ENCODE measurements around the gene KCNQ1OT1.

Gene KCNQ1OT1

GRCh38 chr11:2584434-2584811, 115.4 kb downstream of the KCNQ1OT1 start:
- ChIA-PET CTCF (no interaction called here), POLR2A (no interaction called here)
- no peak overlapping the region for H3K4me3 ChIP-seq (ENCODE audit: control insufficient read depth in 1 of 7, extremely low read depth in 1 of 7, insufficient read depth in 4 of 7, low read depth in 2 of 7, low read length in 6 of 7)

GRCh38 chr11:2583605-2583958, 116.2 kb downstream of the KCNQ1OT1 start:
- H3K4me1 ChIP-seq (ENCODE audit: control extremely low read depth in 1 of 4, control insufficient read depth in 4 of 4, insufficient read depth in 4 of 4, low read length in 3 of 4), result no peaks in the 10 kb centered on the region
- no peaks in the 10 kb centered on the region for H3K9me3 ChIP-seq (ENCODE audit: control extremely low read depth in 1 of 5, control insufficient read depth in 4 of 5, insufficient read depth in 2 of 5, low read depth in 1 of 5, low read length in 4 of 5)
- no peak for DNase-seq
- POLR2A ChIA-PET, result no interaction called here
- no peaks in the 10 kb centered on the region for H3K36me3 ChIP-seq (ENCODE audit: control insufficient read depth in 4 of 4, insufficient read depth in 4 of 4, low read length in 3 of 4)
- H3K27me3 ChIP-seq (replicated peaks in 2 of 5; ENCODE audit: control insufficient read depth in 4 of 5, insufficient read depth in 5 of 5, low read length in 4 of 5), result no peaks in the 10 kb centered on the region
- H3K4me3 ChIP-seq (ENCODE audit: control insufficient read depth in 1 of 7, extremely low read depth in 1 of 7, insufficient read depth in 4 of 7, low read depth in 2 of 7, low read length in 6 of 7), result no peak overlapping the region
- CTCF ChIA-PET, result interaction anchor here (0.6 kb wide), 1 partner anchor 176 kb away, joined by 4 read pairs; no protein-coding TSS in a partner anchor
- H3K27ac ChIP-seq (ENCODE audit: insufficient read depth in 1 of 2, low read depth in 1 of 2, low read length in 2 of 2, poor library complexity in 1 of 2, severe bottlenecking in 2 of 2), result no peak overlapping the region
- 100% methylated on average over 5 of the region's 6 CpGs for WGBS (ENCODE audit: insufficient coverage)

More at GRCh38 chr11:2584434-2584811, 115.4 kb downstream of the KCNQ1OT1 start:
- no peaks in the 10 kb centered on the region for H3K4me1 ChIP-seq (ENCODE audit: control extremely low read depth in 1 of 4, control insufficient read depth in 4 of 4, insufficient read depth in 4 of 4, low read length in 3 of 4)
- 90% methylated on average over 4 of the region's 4 CpGs for WGBS (ENCODE audit: insufficient coverage)
- peak in 1 of 3 donors; percentile 15 for DNase-seq
- H3K9me3 ChIP-seq (ENCODE audit: control extremely low read depth in 1 of 5, control insufficient read depth in 4 of 5, insufficient read depth in 2 of 5, low read depth in 1 of 5, low read length in 4 of 5), result no peaks in the 10 kb centered on the region
- H3K36me3 ChIP-seq (ENCODE audit: control insufficient read depth in 4 of 4, insufficient read depth in 4 of 4, low read length in 3 of 4), result no peaks in the 10 kb centered on the region
- no peaks in the 10 kb centered on the region for H3K27me3 ChIP-seq (replicated peaks in 2 of 5; ENCODE audit: control insufficient read depth in 4 of 5, insufficient read depth in 5 of 5, low read length in 4 of 5)
- no peak overlapping the region for H3K27ac ChIP-seq (ENCODE audit: insufficient read depth in 1 of 2, low read depth in 1 of 2, low read length in 2 of 2, poor library complexity in 1 of 2, severe bottlenecking in 2 of 2)

GRCh38 chr11:2582946-2583604, 116.7 kb downstream of the KCNQ1OT1 start:
- Histone ChIP-seq H3K36me3 (ENCODE audit: control insufficient read depth in 4 of 4, insufficient read depth in 4 of 4, low read length in 3 of 4) (no peaks in the 10 kb centered on the region), H3K27me3 (replicated peaks in 2 of 5; ENCODE audit: control insufficient read depth in 4 of 5, insufficient read depth in 5 of 5, low read length in 4 of 5) (no peaks in the 10 kb centered on the region), H3K4me1 (ENCODE audit: control extremely low read depth in 1 of 4, control insufficient read depth in 4 of 4, insufficient read depth in 4 of 4, low read length in 3 of 4) (no peaks in the 10 kb centered on the region), H3K9me3 (ENCODE audit: control extremely low read depth in 1 of 5, control insufficient read depth in 4 of 5, insufficient read depth in 2 of 5, low read depth in 1 of 5, low read length in 4 of 5) (no peaks in the 10 kb centered on the region), H3K27ac (ENCODE audit: insufficient read depth in 1 of 2, low read depth in 1 of 2, low read length in 2 of 2, poor library complexity in 1 of 2, severe bottlenecking in 2 of 2) (no peak overlapping the region), H3K4me3 (ENCODE audit: control insufficient read depth in 1 of 7, extremely low read depth in 1 of 7, insufficient read depth in 4 of 7, low read depth in 2 of 7, low read length in 6 of 7) (no peak overlapping the region)
- POLR2A ChIA-PET, result no interaction called here
- CTCF ChIA-PET, result interaction anchor here (0.6 kb wide), 1 partner anchor 176 kb away, joined by 4 read pairs; no protein-coding TSS in a partner anchor
- 92% methylated on average over 30 of the region's 33 CpGs for WGBS (ENCODE audit: insufficient coverage)
- no peak for DNase-seq

GRCh38 chr11:2582351-2582945, 117.3 kb downstream of the KCNQ1OT1 start:
- Histone ChIP-seq H3K27me3 (replicated peaks in 2 of 5; ENCODE audit: control insufficient read depth in 4 of 5, insufficient read depth in 5 of 5, low read length in 4 of 5) (no peaks in the 10 kb centered on the region), H3K36me3 (ENCODE audit: control insufficient read depth in 4 of 4, insufficient read depth in 4 of 4, low read length in 3 of 4) (no peaks in the 10 kb centered on the region), H3K4me1 (ENCODE audit: control extremely low read depth in 1 of 4, control insufficient read depth in 4 of 4, insufficient read depth in 4 of 4, low read length in 3 of 4) (no peaks in the 10 kb centered on the region), H3K4me3 (ENCODE audit: control insufficient read depth in 1 of 7, extremely low read depth in 1 of 7, insufficient read depth in 4 of 7, low read depth in 2 of 7, low read length in 6 of 7) (no peak overlapping the region), H3K9me3 (ENCODE audit: control extremely low read depth in 1 of 5, control insufficient read depth in 4 of 5, insufficient read depth in 2 of 5, low read depth in 1 of 5, low read length in 4 of 5) (no peaks in the 10 kb centered on the region), H3K27ac (ENCODE audit: insufficient read depth in 1 of 2, low read depth in 1 of 2, low read length in 2 of 2, poor library complexity in 1 of 2, severe bottlenecking in 2 of 2) (no peak overlapping the region)
- POLR2A ChIA-PET, result no interaction called here
- 96% methylated on average over 12 of the region's 12 CpGs for WGBS (ENCODE audit: insufficient coverage)
- CTCF ChIA-PET, result no interaction called here
- no peak for DNase-seq

GRCh38 chr11:2581931-2582350, 117.9 kb downstream of the KCNQ1OT1 start:
- CTCF ChIA-PET, result no interaction called here

GRCh38 chr11:2581151-2581930, 118.5 kb downstream of the KCNQ1OT1 start:
- no peak overlapping the region for H3K27ac ChIP-seq (ENCODE audit: insufficient read depth in 1 of 2, low read depth in 1 of 2, low read length in 2 of 2, poor library complexity in 1 of 2, severe bottlenecking in 2 of 2)
- 99% methylated on average over 21 of the region's 22 CpGs for WGBS (ENCODE audit: insufficient coverage)
- H3K27me3 ChIP-seq (replicated peaks in 2 of 5; ENCODE audit: control insufficient read depth in 4 of 5, insufficient read depth in 5 of 5, low read length in 4 of 5), result no peaks in the 10 kb centered on the region
- CTCF ChIA-PET, result no interaction called here
- H3K4me3 ChIP-seq (ENCODE audit: control insufficient read depth in 1 of 7, extremely low read depth in 1 of 7, insufficient read depth in 4 of 7, low read depth in 2 of 7, low read length in 6 of 7), result no peak overlapping the region
- POLR2A ChIA-PET, result no interaction called here
- no peaks in the 10 kb centered on the region for H3K9me3 ChIP-seq (ENCODE audit: control extremely low read depth in 1 of 5, control insufficient read depth in 4 of 5, insufficient read depth in 2 of 5, low read depth in 1 of 5, low read length in 4 of 5)
- no peak for DNase-seq
- no peaks in the 10 kb centered on the region for H3K4me1 ChIP-seq (ENCODE audit: control extremely low read depth in 1 of 4, control insufficient read depth in 4 of 4, insufficient read depth in 4 of 4, low read length in 3 of 4)
- no peaks in the 10 kb centered on the region for H3K36me3 ChIP-seq (ENCODE audit: control insufficient read depth in 4 of 4, insufficient read depth in 4 of 4, low read length in 3 of 4)

More at GRCh38 chr11:2581931-2582350, 117.9 kb downstream of the KCNQ1OT1 start:
- H3K27ac ChIP-seq (ENCODE audit: insufficient read depth in 1 of 2, low read depth in 1 of 2, low read length in 2 of 2, poor library complexity in 1 of 2, severe bottlenecking in 2 of 2), result no peak overlapping the region
- H3K4me1 ChIP-seq (ENCODE audit: control extremely low read depth in 1 of 4, control insufficient read depth in 4 of 4, insufficient read depth in 4 of 4, low read length in 3 of 4), result no peaks in the 10 kb centered on the region
- WGBS (ENCODE audit: insufficient coverage), result 98% methylated on average over 23 of the region's 23 CpGs
- H3K27me3 ChIP-seq (replicated peaks in 2 of 5; ENCODE audit: control insufficient read depth in 4 of 5, insufficient read depth in 5 of 5, low read length in 4 of 5), result no peaks in the 10 kb centered on the region
- no peak for DNase-seq
- no peaks in the 10 kb centered on the region for H3K9me3 ChIP-seq (ENCODE audit: control extremely low read depth in 1 of 5, control insufficient read depth in 4 of 5, insufficient read depth in 2 of 5, low read depth in 1 of 5, low read length in 4 of 5)
- POLR2A ChIA-PET, result no interaction called here
- H3K36me3 ChIP-seq (ENCODE audit: control insufficient read depth in 4 of 4, insufficient read depth in 4 of 4, low read length in 3 of 4), result no peaks in the 10 kb centered on the region
- H3K4me3 ChIP-seq (ENCODE audit: control insufficient read depth in 1 of 7, extremely low read depth in 1 of 7, insufficient read depth in 4 of 7, low read depth in 2 of 7, low read length in 6 of 7), result no peak overlapping the region

GRCh38 chr11:2580571-2581001, 119.2 kb downstream of the KCNQ1OT1 start:
- DNase-seq, result no peak
- Histone ChIP-seq H3K27me3 (replicated peaks in 2 of 5; ENCODE audit: control insufficient read depth in 4 of 5, insufficient read depth in 5 of 5, low read length in 4 of 5) (no peaks in the 10 kb centered on the region), H3K36me3 (ENCODE audit: control insufficient read depth in 4 of 4, insufficient read depth in 4 of 4, low read length in 3 of 4) (no peaks in the 10 kb centered on the region), H3K4me3 (ENCODE audit: control insufficient read depth in 1 of 7, extremely low read depth in 1 of 7, insufficient read depth in 4 of 7, low read depth in 2 of 7, low read length in 6 of 7) (no peak overlapping the region), H3K27ac (ENCODE audit: insufficient read depth in 1 of 2, low read depth in 1 of 2, low read length in 2 of 2, poor library complexity in 1 of 2, severe bottlenecking in 2 of 2) (no peak overlapping the region), H3K9me3 (ENCODE audit: control extremely low read depth in 1 of 5, control insufficient read depth in 4 of 5, insufficient read depth in 2 of 5, low read depth in 1 of 5, low read length in 4 of 5) (no peaks in the 10 kb centered on the region), H3K4me1 (ENCODE audit: control extremely low read depth in 1 of 4, control insufficient read depth in 4 of 4, insufficient read depth in 4 of 4, low read length in 3 of 4) (no peaks in the 10 kb centered on the region)
- ChIA-PET CTCF (no interaction called here), POLR2A (no interaction called here)
- whole genome bisulfite sequencing (ENCODE audit: insufficient coverage), result 98% methylated on average over 9 of the region's 13 CpGs
